Spleen (tissue), 11 donors: ENCODE measurements around the gene SCYL1. TPM values are rescaled to one million over a fixed set of nuclear protein-coding genes. Genes with fewer than 3 reads are reported as not detected.

Experiments
- DNase-seq: peaks from one replicate; pipeline ENCODE4 v3.0.0-alpha.2; 2020
- H3K27ac ChIP-seq, 8 donors: fragments of 200-600 bp; sonication (generic) in 7 of 8; 1 replicate in 4 of 8; 2 replicates in 4 of 8; pipeline versions ENCODE4 v1.5.0 to v1.8.0; 2016 to 2021; ENCODE audit warnings: inconsistent platforms in 4 of 8, mild to moderate bottlenecking in 4 of 8, moderate library complexity in 1 of 8
- H3K27me3 ChIP-seq, 7 donors: fragments of 200-600 bp; sonication (generic) in 6 of 7; replicated peaks in 1 of 7; 1 replicate in 4 of 7; 2 replicates in 3 of 7; pipeline versions ENCODE4 v1.5.0 to v1.8.0; 2016 to 2021; ENCODE audit warnings: inconsistent platforms in 3 of 7, mild to moderate bottlenecking in 1 of 7
- H3K36me3 ChIP-seq, 6 donors: fragments of 200-600 bp; sonication (generic) in 5 of 6; 1 replicate in 4 of 6; 2 replicates in 2 of 6; pipeline versions ENCODE4 v1.5.0 to v1.8.0; 2016 to 2021; ENCODE audit warnings: inconsistent platforms in 2 of 6
- H3K4me1 ChIP-seq, 6 donors: fragments of 200-600 bp; sonication (generic) in 5 of 6; 1 replicate in 3 of 6; 2 replicates in 3 of 6; pipeline versions ENCODE4 v1.5.0 to v1.8.0; 2016 to 2021; ENCODE audit warnings: inconsistent platforms in 3 of 6
- H3K4me3 ChIP-seq, 8 donors: fragments of 200-600 bp; sonication (generic) in 7 of 8; 1 replicate in 4 of 8; 2 replicates in 4 of 8; pipeline versions ENCODE4 v1.5.0 to v1.8.0; 2016 to 2021; ENCODE audit warnings: inconsistent platforms in 4 of 8, mild to moderate bottlenecking in 4 of 8, moderate library complexity in 2 of 8
- H3K9me3 ChIP-seq, 8 donors: fragments of 200-600 bp; sonication (generic) in 7 of 8; 1 replicate in 4 of 8; 2 replicates in 4 of 8; pipeline versions ENCODE4 v1.5.0 to v1.8.0; 2016 to 2021; ENCODE audit warnings: inconsistent platforms in 4 of 8
- CTCF ChIP-seq, 11 experiments: fragments of 200-600 bp in 7 of 11; fragments of 450-650 bp in 4 of 11; sonication (generic) in 4 of 11; IDR thresholded peaks in 8 of 11; conservative IDR thresholded peaks in 3 of 11; 1 replicate in 7 of 11; 2 replicates in 4 of 11; pipeline versions ENCODE4 v1.4.0 to v1.8.0; 2016 to 2021; ENCODE audit warnings: antibody characterized with exemption in 11 of 11, inconsistent platforms in 4 of 11, mild to moderate bottlenecking in 1 of 11
- POLR2A ChIP-seq, 3 donors: fragments of 450-650 bp; IDR thresholded peaks; one replicate each; pipeline ENCODE4 v1.5.1; 2017; ENCODE audit warnings: antibody characterized with exemption in 3 of 3, mild to moderate bottlenecking in 1 of 3
- POLR2AphosphoS5 ChIP-seq, 3 donors: sonication (generic); formaldehyde crosslinking; IDR thresholded peaks; one replicate each; pipeline ENCODE4 v1.5.1; 2017; ENCODE audit warnings: antibody characterized with exemption in 3 of 3
- WGBS, 5 donors: extraction: QIAGEN DNeasy Blood & Tissue Kit in 3 of 5; methylation state at CpG; one replicate each; pipeline versions ENCODE4 v1.1.5 to v1.1.7; 2013 to 2018; 5-methylcytosine and 5-hydroxymethylcytosine counted together
- intact Hi-C: fragments of 100-400 bp; cut with DNase I; formaldehyde crosslinking; loops from one replicate; pipeline ENCODE4 v1.15.0; 2023; ENCODE audit warnings: low total_unique reads
- polyA plus RNA-seq, 3 donors: library from polyadenylated mRNA; stranded (reverse); fragments of 200-250 nt; gene quantifications; one replicate each; pipeline ENCODE4 v1.2.1, GENCODE V29; 2013
- total RNA-seq, 7 donors: library from RNA; depleted of rRNA in 3 of 7; stranded (reverse); fragments of >200 nt in 3 of 7; fragmentation: NEBNext Ultra II Directional in 4 of 7; extraction: Animal tissue kit (Norgen Biotek cat#: 25700) in 4 of 7; gene quantifications; one replicate each; pipeline versions ENCODE4 v1.1.0 to v1.2.1, GENCODE V29; 2016 to 2021
- donor health status: healthy with polysubstance abuse.
- donor health status: DM: no; HTN: no; CAD: no; lungs with moderate emphysema.
- donor health status: DM: no; HTN: no; CAD: no.
- donor health status: Bipolar disorder and iron deficiency.
- donor health status: healthy.
- donor health status: DM: no; HTN: no; CAD: no.
- donor health status: DM: yes; HTN: yes; CAD: no.

The SCYL1 gene
- total and polyA plus RNA-seq, 10 donors = 52.4 to 125 (median 74.8) TPM

- no peaks in the 10 kb centered on the region for H3K9me3 ChIP-seq
- WGBS, 5 donors = 23 to 52% (median 33%) methylated on average over 4 of the region's 4 CpGs
- TF ChIP-seq CTCF (IDR thresholded peaks at IDR 0.05 in 8 of 11, conservative IDR thresholded peaks at IDR 0.05 in 3 of 11) (no peak), POLR2AphosphoS5 (IDR thresholded peaks at IDR 0.05) (no peak), POLR2A (IDR thresholded peaks at IDR 0.05) (no peak)
- peaks cover 70 to 100% (median 96%) of the 10 kb centered on the region in 6 donors for H3K4me1 ChIP-seq
- DNase-seq = no peak
- H3K27ac ChIP-seq = peak overlapping the region; percentile 89 to 100 (median 98)
- intact Hi-C loops = no loop called here
- no peaks in the 10 kb centered on the region for H3K27me3 ChIP-seq
- H3K36me3 ChIP-seq = no peaks in the 10 kb centered on the region
- peak overlapping the region in 1 of 8 donors; percentile 52 for H3K4me3 ChIP-seq
Measured at GRCh38 chr11:65492387-65492636, 32.6 kb upstream of the SCYL1 start.

- Histone ChIP-seq H3K27ac (peak overlapping the region; percentile 89 to 100 (median 98)), H3K36me3 (no peaks in the 10 kb centered on the region), H3K27me3 (no peaks in the 10 kb centered on the region), H3K4me1 (peaks cover 68 to 95% (median 92%) of the 10 kb centered on the region in 6 donors), H3K9me3 (no peaks in the 10 kb centered on the region), H3K4me3 (peak overlapping the region in 3 of 8 donors; percentile 2 to 52 (median 5))
- TF ChIP-seq POLR2AphosphoS5 (IDR thresholded peaks at IDR 0.05) = peak; percentile 19 to 90 (median 73)
- TF ChIP-seq POLR2A (IDR thresholded peaks at IDR 0.05) = no peak
- no peak for TF ChIP-seq CTCF (IDR thresholded peaks at IDR 0.05 in 8 of 11, conservative IDR thresholded peaks at IDR 0.05 in 3 of 11)
- intact Hi-C loops = no loop called here
- WGBS, 5 donors = 27 to 39% (median 30%) methylated on average over 5 to 6 of the region's 6 CpGs
- DNase-seq = no peak
Measured at GRCh38 chr11:65492637-65493366, 32.1 kb upstream of the SCYL1 start.

- H3K4me3 ChIP-seq = peak overlapping the region in 2 of 8 donors; percentile 5 to 52
Measured at GRCh38 chr11:65493367-65494176, 31.3 kb upstream of the SCYL1 start.

More at GRCh38 chr11:65493367-65494176, 31.3 kb upstream of the SCYL1 start:
- DNase-seq = no peak
- no peaks in the 10 kb centered on the region for H3K36me3 ChIP-seq
- no peaks in the 10 kb centered on the region for H3K27me3 ChIP-seq
- H3K4me1 ChIP-seq = peaks cover 61 to 94% (median 84%) of the 10 kb centered on the region in 6 donors
- WGBS, 5 donors = 56 to 70% (median 62%) methylated on average over 11 to 12 of the region's 12 CpGs
- no peaks in the 10 kb centered on the region for H3K9me3 ChIP-seq
- intact Hi-C loops = no loop called here
- H3K27ac ChIP-seq = peak overlapping the region; percentile 89 to 100 (median 98)
- TF ChIP-seq POLR2AphosphoS5 (IDR thresholded peaks at IDR 0.05) (peak in 1 of 3 donors; percentile 36), POLR2A (IDR thresholded peaks at IDR 0.05) (no peak), CTCF (IDR thresholded peaks at IDR 0.05 in 8 of 11, conservative IDR thresholded peaks at IDR 0.05 in 3 of 11) (no peak)
